ENCODE measurements around the gene AOAH.

The AOAH gene

GRCh38 chr7:36736899-36737211, 12.6 kb upstream of the AOAH start:
- TF ChIP-seq REST (IDR thresholded peaks at IDR 0.05; ENCODE audit: low read depth) (no peak), TAF1 (IDR thresholded peaks at IDR 0.05; ENCODE audit: low read depth) (no peak), ZBTB7A (IDR thresholded peaks at IDR 0.05; ENCODE audit: low read depth) (no peak)

- TF ChIP-seq USF1 (IDR thresholded peaks at IDR 0.05) (no peak), CEBPB (IDR thresholded peaks at IDR 0.05) (no peak), TCF12 (IDR thresholded peaks at IDR 0.05; ENCODE audit: low read depth) (no peak)
Measured at GRCh38 chr7:36736090-36736898, 12.0 kb upstream of the AOAH start.

- TF ChIP-seq RAD21 (IDR thresholded peaks at IDR 0.05; ENCODE audit: low read depth) (no peak), USF1 (IDR thresholded peaks at IDR 0.05) (no peak), EGR1 (IDR thresholded peaks at IDR 0.05) (no peak), YY1 (IDR thresholded peaks at IDR 0.05; ENCODE audit: low read depth) (no peak), EP300 (IDR thresholded peaks at IDR 0.05; ENCODE audit: borderline replicate concordance) (no peak), CEBPB (IDR thresholded peaks at IDR 0.05) (no peak), TEAD4 (IDR thresholded peaks at IDR 0.05) (no peak), REST (IDR thresholded peaks at IDR 0.05; ENCODE audit: low read depth) (no peak)
Measured at GRCh38 chr7:36735172-36735571, 10.9 kb upstream of the AOAH start.

GRCh38 chr7:36734731-36735130, 10.4 kb upstream of the AOAH start:
- TF ChIP-seq REST (IDR thresholded peaks at IDR 0.05; ENCODE audit: low read depth) = no peak
- no peak for TF ChIP-seq CEBPB (IDR thresholded peaks at IDR 0.05)
- TF ChIP-seq EGR1 (IDR thresholded peaks at IDR 0.05) = no peak
- TF ChIP-seq TAF1 (IDR thresholded peaks at IDR 0.05; ENCODE audit: low read depth) = no peak
- TF ChIP-seq ZBTB7A (IDR thresholded peaks at IDR 0.05; ENCODE audit: low read depth) = no peak
- no peak for TF ChIP-seq CREB1 (IDR thresholded peaks at IDR 0.05; ENCODE audit: low read depth)
- TF ChIP-seq RAD21 (IDR thresholded peaks at IDR 0.05; ENCODE audit: low read depth) = no peak
- no peak for TF ChIP-seq TEAD4 (IDR thresholded peaks at IDR 0.05)
- no peak for TF ChIP-seq YY1 (IDR thresholded peaks at IDR 0.05; ENCODE audit: low read depth)
- no peak for TF ChIP-seq FOXM1 (IDR thresholded peaks at IDR 0.05; ENCODE audit: borderline replicate concordance, low read depth)
- TF ChIP-seq NFIC (IDR thresholded peaks at IDR 0.05) = no peak
- no peak for TF ChIP-seq EP300 (IDR thresholded peaks at IDR 0.05; ENCODE audit: borderline replicate concordance)

GRCh38 chr7:36733411-36733810, 9.1 kb upstream of the AOAH start:
- TF ChIP-seq CREB1 (IDR thresholded peaks at IDR 0.05; ENCODE audit: low read depth) = no peak
- no peak for TF ChIP-seq EGR1 (IDR thresholded peaks at IDR 0.05)
- no peak for TF ChIP-seq YY1 (IDR thresholded peaks at IDR 0.05; ENCODE audit: low read depth)
- TF ChIP-seq TEAD4 (IDR thresholded peaks at IDR 0.05) = no peak
- TF ChIP-seq EP300 (IDR thresholded peaks at IDR 0.05; ENCODE audit: borderline replicate concordance) = no peak
- no peak for TF ChIP-seq REST (IDR thresholded peaks at IDR 0.05; ENCODE audit: low read depth)
- TF ChIP-seq USF1 (IDR thresholded peaks at IDR 0.05) = no peak
- no peak for TF ChIP-seq TCF12 (IDR thresholded peaks at IDR 0.05; ENCODE audit: low read depth)
- no peak for TF ChIP-seq NFIC (IDR thresholded peaks at IDR 0.05)

All from Ishikawa (cell line).